ENCODE results near the gene ARHGAP29. TPM values are rescaled to one million over a fixed set of nuclear protein-coding genes. Genes with fewer than 3 reads are reported as not detected.

ARHGAP29 gene
- total and polyA plus RNA-seq, 2 experiments from 2014 or later, result 7.4 to 8.1 TPM

- no peak for TF ChIP-seq CTCF (IDR thresholded peaks at IDR 0.05; ENCODE audit: low read depth, low read length)
- no peak overlapping the region for H3K4me3 ChIP-seq
- no peak overlapping the region for H3K27ac ChIP-seq
- H3K9me3 ChIP-seq (ENCODE audit: low read depth), result no peaks in the 10 kb centered on the region
- no peaks in the 10 kb centered on the region for H3K4me1 ChIP-seq (ENCODE audit: low read depth)
- peaks cover 19% of the 10 kb centered on the region for H3K36me3 ChIP-seq
- H3K27me3 ChIP-seq, result no peaks in the 10 kb centered on the region
- no peak for DNase-seq (ENCODE audit: low read depth in 1 of 2, low spot score in 1 of 2)
Measured at GRCh38 chr1:94205639-94206038, 31.7 kb downstream of the ARHGAP29 start.

- Histone ChIP-seq H3K9me3 (ENCODE audit: low read depth) (no peaks in the 10 kb centered on the region), H3K4me3 (no peak overlapping the region), H3K27me3 (no peaks in the 10 kb centered on the region), H3K36me3 (peaks cover 16% of the 10 kb centered on the region), H3K27ac (no peak overlapping the region), H3K4me1 (ENCODE audit: low read depth) (no peaks in the 10 kb centered on the region)
- TF ChIP-seq CTCF (IDR thresholded peaks at IDR 0.05; ENCODE audit: low read depth, low read length), result no peak
- DNase-seq (ENCODE audit: low read depth in 1 of 2, low spot score in 1 of 2), result no peak
Measured at GRCh38 chr1:94202241-94202640, 35.1 kb downstream of the ARHGAP29 start.

- Histone ChIP-seq H3K27me3 (no peaks in the 10 kb centered on the region), H3K9me3 (ENCODE audit: low read depth) (no peaks in the 10 kb centered on the region), H3K4me1 (ENCODE audit: low read depth) (no peaks in the 10 kb centered on the region), H3K36me3 (peaks cover 9% of the 10 kb centered on the region), H3K4me3 (no peak overlapping the region), H3K27ac (no peak overlapping the region)
- TF ChIP-seq CTCF (IDR thresholded peaks at IDR 0.05; ENCODE audit: low read depth, low read length), result no peak
- DNase-seq (ENCODE audit: low read depth in 1 of 2, low spot score in 1 of 2), result no peak
Measured at GRCh38 chr1:94199398-94199797, 38.0 kb downstream of the ARHGAP29 start.

GRCh38 chr1:94194079-94194865 is 43.1 kb downstream of the ARHGAP29 start:
- no peak for TF ChIP-seq CTCF (IDR thresholded peaks at IDR 0.05; ENCODE audit: low read depth, low read length)
- Histone ChIP-seq H3K9me3 (ENCODE audit: low read depth) (no peaks in the 10 kb centered on the region), H3K36me3 (no peaks in the 10 kb centered on the region), H3K27me3 (no peaks in the 10 kb centered on the region), H3K4me3 (no peak overlapping the region), H3K27ac (no peak overlapping the region), H3K4me1 (ENCODE audit: low read depth) (peaks cover 12% of the 10 kb centered on the region)
- DNase-seq (ENCODE audit: low read depth in 1 of 2, low spot score in 1 of 2), result no peak

GRCh38 chr1:94193128-94193527 is 44.3 kb downstream of the ARHGAP29 start:
- H3K27ac ChIP-seq, result no peak overlapping the region
- no peak overlapping the region for H3K4me3 ChIP-seq
- no peak for DNase-seq (ENCODE audit: low read depth in 1 of 2, low spot score in 1 of 2)
- H3K9me3 ChIP-seq (ENCODE audit: low read depth), result no peaks in the 10 kb centered on the region
- H3K36me3 ChIP-seq, result no peaks in the 10 kb centered on the region
- H3K27me3 ChIP-seq, result no peaks in the 10 kb centered on the region
- TF ChIP-seq CTCF (IDR thresholded peaks at IDR 0.05; ENCODE audit: low read depth, low read length), result no peak
- H3K4me1 ChIP-seq (ENCODE audit: low read depth), result peaks cover 12% of the 10 kb centered on the region
